ENCODE data around the gene FGF12. TPM values are rescaled to one million over a fixed set of nuclear protein-coding genes. Genes with fewer than 3 reads are reported as not detected.

FGF12 gene
- total and polyA plus RNA-seq, 7 experiments from 2014 or later = not detected

- Histone ChIP-seq H3K27me3 (ENCODE audit: control insufficient read depth in 2 of 2, insufficient read depth in 2 of 2, low read length in 2 of 2) (no peaks in the 10 kb centered on the region), H3K4me1 (ENCODE audit: control insufficient read depth in 2 of 2, insufficient read depth in 2 of 2, low read length in 2 of 2) (no peaks in the 10 kb centered on the region), H3K9me3 (ENCODE audit: control insufficient read depth in 2 of 3, low read length in 3 of 3) (no peaks in the 10 kb centered on the region), H3K27ac (ENCODE audit: low read depth, low read length) (no peak overlapping the region), H3K36me3 (ENCODE audit: control insufficient read depth in 2 of 3, insufficient read depth in 3 of 3, low read length in 3 of 3) (no peaks in the 10 kb centered on the region), H3K4me3 (ENCODE audit: low read length) (no peak overlapping the region)
- no peaks in the 10 kb centered on the region for H3K36me3 Mint-ChIP-seq
- ATAC-seq = no peak
- no peaks in the 10 kb centered on the region for H3K4me1 Mint-ChIP-seq
- DNase-seq = no peak
- intact Hi-C loops (cut with micrococcal nuclease) = no loop called here
- peaks cover 0 to 19% (median 3%) of the 10 kb centered on the region in 11 donors for H3K9me3 Mint-ChIP-seq
- ChIA-PET POLR2A (no interaction called here), CTCF (no interaction called here)
- H3K4me3 Mint-ChIP-seq = no peak overlapping the region
- no peak overlapping the region for H3K27ac Mint-ChIP-seq
- H3K27me3 Mint-ChIP-seq = no peaks in the 10 kb centered on the region
Observed at GRCh38 chr3:192237992-192238608, 489.2 kb downstream of the FGF12 start.

- H3K4me3 Mint-ChIP-seq = no peak overlapping the region
- H3K4me1 ChIP-seq (ENCODE audit: control insufficient read depth in 2 of 2, insufficient read depth in 2 of 2, low read length in 2 of 2) = no peaks in the 10 kb centered on the region
- no peaks in the 10 kb centered on the region for H3K4me1 Mint-ChIP-seq
- H3K9me3 Mint-ChIP-seq = peaks cover 0 to 11% (median 3%) of the 10 kb centered on the region in 11 donors
- H3K9me3 ChIP-seq (ENCODE audit: control insufficient read depth in 2 of 3, low read length in 3 of 3) = no peaks in the 10 kb centered on the region
- no peak overlapping the region for H3K4me3 ChIP-seq (ENCODE audit: low read length)
- DNase-seq = no peak
- H3K27me3 ChIP-seq (ENCODE audit: control insufficient read depth in 2 of 2, insufficient read depth in 2 of 2, low read length in 2 of 2) = no peaks in the 10 kb centered on the region
- no peaks in the 10 kb centered on the region for H3K27me3 Mint-ChIP-seq
- no peak overlapping the region for H3K27ac ChIP-seq (ENCODE audit: low read depth, low read length)
- H3K36me3 Mint-ChIP-seq = no peaks in the 10 kb centered on the region
- H3K27ac Mint-ChIP-seq = no peak overlapping the region
- ChIA-PET CTCF (no interaction called here), POLR2A (no interaction called here)
- ATAC-seq = no peak
- intact Hi-C loops (cut with micrococcal nuclease) = no loop called here
- H3K36me3 ChIP-seq (ENCODE audit: control insufficient read depth in 2 of 3, insufficient read depth in 3 of 3, low read length in 3 of 3) = no peaks in the 10 kb centered on the region
Observed at GRCh38 chr3:192229866-192230265, 497.5 kb downstream of the FGF12 start.

GRCh38 chr3:192224634-192225155 lies 502.6 kb downstream of the FGF12 start:
- no peaks in the 10 kb centered on the region for H3K9me3 ChIP-seq (ENCODE audit: control insufficient read depth in 2 of 3, low read length in 3 of 3)
- Mint-ChIP-seq H3K27ac (no peak overlapping the region), H3K4me3 (no peak overlapping the region), H3K27me3 (no peaks in the 10 kb centered on the region), H3K4me1 (no peaks in the 10 kb centered on the region), H3K9me3 (peaks cover 0 to 21% (median 0%) of the 10 kb centered on the region in 11 donors), H3K36me3 (no peaks in the 10 kb centered on the region)
- ChIA-PET POLR2A (no interaction called here), CTCF (no interaction called here)
- no peaks in the 10 kb centered on the region for H3K4me1 ChIP-seq (ENCODE audit: control insufficient read depth in 2 of 2, insufficient read depth in 2 of 2, low read length in 2 of 2)
- H3K36me3 ChIP-seq (ENCODE audit: control insufficient read depth in 2 of 3, insufficient read depth in 3 of 3, low read length in 3 of 3) = no peaks in the 10 kb centered on the region
- DNase-seq = no peak
- H3K4me3 ChIP-seq (ENCODE audit: low read length) = no peak overlapping the region
- no peak for ATAC-seq
- H3K27ac ChIP-seq (ENCODE audit: low read depth, low read length) = no peak overlapping the region
- intact Hi-C loops (cut with micrococcal nuclease) = no loop called here
- no peaks in the 10 kb centered on the region for H3K27me3 ChIP-seq (ENCODE audit: control insufficient read depth in 2 of 2, insufficient read depth in 2 of 2, low read length in 2 of 2)

- Histone ChIP-seq H3K36me3 (ENCODE audit: control insufficient read depth in 2 of 3, insufficient read depth in 3 of 3, low read length in 3 of 3) (no peaks in the 10 kb centered on the region), H3K9me3 (ENCODE audit: control insufficient read depth in 2 of 3, low read length in 3 of 3) (no peaks in the 10 kb centered on the region), H3K27ac (ENCODE audit: low read depth, low read length) (no peak overlapping the region), H3K4me3 (ENCODE audit: low read length) (no peak overlapping the region), H3K4me1 (ENCODE audit: control insufficient read depth in 2 of 2, insufficient read depth in 2 of 2, low read length in 2 of 2) (no peaks in the 10 kb centered on the region), H3K27me3 (ENCODE audit: control insufficient read depth in 2 of 2, insufficient read depth in 2 of 2, low read length in 2 of 2) (no peaks in the 10 kb centered on the region)
- CTCF ChIA-PET = no interaction called here
- H3K9me3 Mint-ChIP-seq = peaks cover 0 to 21% (median 0%) of the 10 kb centered on the region in 11 donors
- H3K36me3 Mint-ChIP-seq = no peaks in the 10 kb centered on the region
- no peaks in the 10 kb centered on the region for H3K27me3 Mint-ChIP-seq
- H3K27ac Mint-ChIP-seq = no peak overlapping the region
- DNase-seq = no peak
- H3K4me1 Mint-ChIP-seq = no peaks in the 10 kb centered on the region
- no peak overlapping the region for H3K4me3 Mint-ChIP-seq
- POLR2A ChIA-PET = no interaction called here
- intact Hi-C loops (cut with micrococcal nuclease) = no loop called here
- ATAC-seq = no peak
Observed at GRCh38 chr3:192223815-192224214, 503.5 kb downstream of the FGF12 start.

- Histone ChIP-seq H3K4me3 (ENCODE audit: low read length) (no peak overlapping the region), H3K27ac (ENCODE audit: low read depth, low read length) (no peak overlapping the region), H3K4me1 (ENCODE audit: control insufficient read depth in 2 of 2, insufficient read depth in 2 of 2, low read length in 2 of 2) (no peaks in the 10 kb centered on the region), H3K36me3 (ENCODE audit: control insufficient read depth in 2 of 3, insufficient read depth in 3 of 3, low read length in 3 of 3) (no peaks in the 10 kb centered on the region), H3K9me3 (ENCODE audit: control insufficient read depth in 2 of 3, low read length in 3 of 3) (no peaks in the 10 kb centered on the region), H3K27me3 (ENCODE audit: control insufficient read depth in 2 of 2, insufficient read depth in 2 of 2, low read length in 2 of 2) (no peaks in the 10 kb centered on the region)
- CTCF ChIA-PET = no interaction called here
- peaks cover 0 to 21% (median 0%) of the 10 kb centered on the region in 11 donors for H3K9me3 Mint-ChIP-seq
- no peaks in the 10 kb centered on the region for H3K27me3 Mint-ChIP-seq
- H3K27ac Mint-ChIP-seq = no peak overlapping the region
- H3K4me1 Mint-ChIP-seq = no peaks in the 10 kb centered on the region
- H3K4me3 Mint-ChIP-seq = no peak overlapping the region
- H3K36me3 Mint-ChIP-seq = no peaks in the 10 kb centered on the region
- intact Hi-C loops (cut with micrococcal nuclease) = no loop called here
- ATAC-seq (no peak), DNase-seq (no peak)
- POLR2A ChIA-PET = no interaction called here
Observed at GRCh38 chr3:192220915-192221314, 506.4 kb downstream of the FGF12 start.

GRCh38 chr3:192219926-192220325 lies 507.4 kb downstream of the FGF12 start:
- Mint-ChIP-seq H3K27me3 (no peaks in the 10 kb centered on the region), H3K4me3 (no peak overlapping the region), H3K36me3 (no peaks in the 10 kb centered on the region), H3K4me1 (no peaks in the 10 kb centered on the region), H3K9me3 (peaks cover 0 to 15% (median 0%) of the 10 kb centered on the region in 11 donors), H3K27ac (no peak overlapping the region)
- ChIA-PET POLR2A (no interaction called here), CTCF (no interaction called here)
- Histone ChIP-seq H3K36me3 (ENCODE audit: control insufficient read depth in 2 of 3, insufficient read depth in 3 of 3, low read length in 3 of 3) (no peaks in the 10 kb centered on the region), H3K27me3 (ENCODE audit: control insufficient read depth in 2 of 2, insufficient read depth in 2 of 2, low read length in 2 of 2) (no peaks in the 10 kb centered on the region), H3K4me3 (ENCODE audit: low read length) (no peak overlapping the region), H3K9me3 (ENCODE audit: control insufficient read depth in 2 of 3, low read length in 3 of 3) (no peaks in the 10 kb centered on the region), H3K4me1 (ENCODE audit: control insufficient read depth in 2 of 2, insufficient read depth in 2 of 2, low read length in 2 of 2) (no peaks in the 10 kb centered on the region), H3K27ac (ENCODE audit: low read depth, low read length) (no peak overlapping the region)
- DNase-seq (no peak), ATAC-seq (no peak)
- intact Hi-C loops (cut with micrococcal nuclease) = no loop called here

GRCh38 chr3:192216067-192216466 lies 511.3 kb downstream of the FGF12 start:
- H3K9me3 Mint-ChIP-seq = peaks cover 0 to 8% (median 2%) of the 10 kb centered on the region in 11 donors
- no peak overlapping the region for H3K27ac ChIP-seq (ENCODE audit: low read depth, low read length)
- H3K36me3 ChIP-seq (ENCODE audit: control insufficient read depth in 2 of 3, insufficient read depth in 3 of 3, low read length in 3 of 3) = no peaks in the 10 kb centered on the region
- intact Hi-C loops (cut with micrococcal nuclease) = no loop called here
- H3K9me3 ChIP-seq (ENCODE audit: control insufficient read depth in 2 of 3, low read length in 3 of 3) = no peaks in the 10 kb centered on the region
- DNase-seq (no peak), ATAC-seq (no peak)
- ChIA-PET CTCF (no interaction called here), POLR2A (no interaction called here)
- no peaks in the 10 kb centered on the region for H3K4me1 ChIP-seq (ENCODE audit: control insufficient read depth in 2 of 2, insufficient read depth in 2 of 2, low read length in 2 of 2)
- H3K27me3 ChIP-seq (ENCODE audit: control insufficient read depth in 2 of 2, insufficient read depth in 2 of 2, low read length in 2 of 2) = no peaks in the 10 kb centered on the region
- H3K4me1 Mint-ChIP-seq = no peaks in the 10 kb centered on the region
- no peaks in the 10 kb centered on the region for H3K27me3 Mint-ChIP-seq
- no peak overlapping the region for H3K27ac Mint-ChIP-seq
- H3K4me3 ChIP-seq (ENCODE audit: low read length) = no peak overlapping the region
- H3K4me3 Mint-ChIP-seq = no peak overlapping the region
- no peaks in the 10 kb centered on the region for H3K36me3 Mint-ChIP-seq
